Measurements from ENCODE around the gene DLG1. TPM values are rescaled to one million over a fixed set of nuclear protein-coding genes. Genes with fewer than 3 reads are reported as not detected.

The DLG1 gene
- total RNA-seq, 1 experiment from 2014 or later: 107 TPM

DNA sequence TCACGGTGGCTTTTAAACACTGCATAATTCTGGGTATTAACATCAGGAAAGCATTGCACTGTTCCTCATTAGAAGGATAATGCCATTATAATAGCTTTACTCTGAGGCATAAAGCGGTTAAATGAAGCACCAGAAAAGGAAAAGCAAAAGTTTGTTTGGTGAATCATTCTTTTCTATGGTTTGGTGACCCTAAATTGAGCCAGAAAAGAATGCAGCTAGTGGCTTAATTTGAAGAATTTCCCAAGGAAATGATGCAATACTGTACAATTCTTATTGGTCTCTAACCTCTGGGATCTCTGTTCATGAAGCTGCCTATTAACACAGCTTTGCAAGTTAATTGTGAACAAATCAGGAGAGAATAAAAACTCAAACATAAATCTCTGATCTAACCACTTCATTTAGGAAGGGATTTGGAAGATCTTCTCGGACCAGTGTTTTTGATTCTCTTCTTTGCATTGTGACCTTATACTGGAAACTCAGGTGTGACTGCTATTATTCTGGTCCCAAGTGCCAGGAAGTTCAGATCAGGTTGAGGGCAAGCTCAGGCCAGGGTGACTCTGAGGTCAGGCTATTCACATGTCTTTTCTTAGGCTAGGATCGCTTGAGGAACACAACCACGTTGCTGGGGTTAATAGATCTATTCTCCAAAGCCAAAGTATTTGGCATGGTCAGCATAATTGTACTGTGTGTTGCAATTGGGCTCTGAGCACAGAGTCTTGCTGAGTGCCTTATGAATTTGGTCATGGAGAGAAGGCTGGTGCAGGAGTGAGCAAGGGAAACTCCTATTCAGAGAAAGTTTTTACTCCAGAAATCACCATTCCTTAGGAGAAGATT lies 11.3 kb upstream of the DLG1 start:
- no peaks in the 10 kb centered on the region for H3K36me3 ChIP-seq (ENCODE audit: insufficient read depth, low read length, poor library complexity, severe bottlenecking)
- TF ChIP-seq EZH2 (IDR thresholded peaks at IDR 0.05; ENCODE audit: borderline replicate concordance, low read depth, low read length, poor library complexity, severe bottlenecking) (no peak), CTCF (conservative IDR thresholded peaks at IDR 0.05; ENCODE audit: low read depth, low read length) (no peak)
- H3K27me3 ChIP-seq (replicated peaks; ENCODE audit: insufficient read depth, low read depth, low read length, poor library complexity): no peaks in the 10 kb centered on the region
- CTCF ChIA-PET: no interaction called here
- TSS peak; percentile 90 for BruUV-seq (replicated peaks)
- peaks cover 42% of the 10 kb centered on the region for H3K4me1 ChIP-seq (ENCODE audit: insufficient read depth, low read length, poor library complexity, severe bottlenecking)
- H3K4me3 ChIP-seq (ENCODE audit: low read depth, low read length, poor library complexity, severe bottlenecking): peak overlapping the region; percentile 18
- DNase-seq (ENCODE audit: low spot score): peak; percentile 93
- POLR2A ChIA-PET (ENCODE audit: low non-redundant PET): no interaction called here
- H3K27ac ChIP-seq (ENCODE audit: low read depth, low read length, poor library complexity, severe bottlenecking): peak overlapping the region; percentile 92
- intact Hi-C loops (cut with micrococcal nuclease; ENCODE audit: unreplicated experiment): no loop called here
- peaks cover 4% of the 10 kb centered on the region for H3K9me3 ChIP-seq (ENCODE audit: low read depth, low read length, poor library complexity, severe bottlenecking)

- ChIA-PET CTCF (no interaction called here), POLR2A (ENCODE audit: low non-redundant PET) (no interaction called here)
- Histone ChIP-seq H3K36me3 (ENCODE audit: insufficient read depth, low read length, poor library complexity, severe bottlenecking) (no peaks in the 10 kb centered on the region), H3K27me3 (replicated peaks; ENCODE audit: insufficient read depth, low read depth, low read length, poor library complexity) (no peaks in the 10 kb centered on the region), H3K9me3 (ENCODE audit: low read depth, low read length, poor library complexity, severe bottlenecking) (peaks cover 4% of the 10 kb centered on the region), H3K4me3 (ENCODE audit: low read depth, low read length, poor library complexity, severe bottlenecking) (peak overlapping the region; percentile 18), H3K27ac (ENCODE audit: low read depth, low read length, poor library complexity, severe bottlenecking) (peak overlapping the region; percentile 92), H3K4me1 (ENCODE audit: insufficient read depth, low read length, poor library complexity, severe bottlenecking) (peaks cover 42% of the 10 kb centered on the region)
- no TSS peak for BruUV-seq (replicated peaks)
- TF ChIP-seq CTCF (conservative IDR thresholded peaks at IDR 0.05; ENCODE audit: low read depth, low read length) (no peak), EZH2 (IDR thresholded peaks at IDR 0.05; ENCODE audit: borderline replicate concordance, low read depth, low read length, poor library complexity, severe bottlenecking) (no peak)
- peak; percentile 27 for DNase-seq (ENCODE audit: low spot score)
- intact Hi-C loops (cut with micrococcal nuclease; ENCODE audit: unreplicated experiment): no loop called here
Measured at GRCh38 chr3:197308591-197308990, 10.2 kb upstream of the DLG1 start.

DNA sequence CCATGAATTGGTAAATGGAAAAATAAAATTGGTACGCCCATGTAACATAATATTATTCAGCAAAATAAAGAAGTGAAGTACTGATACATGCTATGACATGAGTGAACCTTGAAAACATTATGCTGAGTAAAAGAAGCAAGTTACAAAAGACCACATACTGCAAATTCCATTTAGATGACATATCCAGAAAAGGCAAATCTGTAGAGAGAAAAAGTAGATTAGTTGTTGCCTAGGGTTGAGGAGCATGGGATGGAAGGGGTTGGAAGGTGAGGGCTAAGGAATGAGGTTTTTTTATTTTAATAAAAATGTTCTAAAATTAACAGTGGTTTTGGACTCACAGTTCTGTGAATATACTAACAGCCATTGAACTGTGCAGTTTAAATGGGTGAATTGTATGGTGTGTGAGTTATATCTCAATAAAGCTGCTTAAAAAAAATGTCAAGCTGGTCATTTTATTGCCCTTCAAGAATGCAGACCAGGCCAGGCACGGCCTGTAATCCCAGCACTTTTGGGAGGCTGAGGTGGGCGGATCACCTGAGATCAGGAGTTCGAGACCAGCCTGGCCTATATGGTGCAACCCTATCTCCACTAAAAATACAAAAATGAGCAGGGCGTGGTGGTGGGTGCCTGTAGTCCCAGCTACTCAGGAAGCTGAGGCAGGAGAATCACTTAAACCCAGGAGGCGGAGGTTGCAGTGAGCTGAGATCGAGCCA lies 8.1 kb upstream of the DLG1 start:
- Histone ChIP-seq H3K27me3 (replicated peaks; ENCODE audit: insufficient read depth, low read depth, low read length, poor library complexity) (no peaks in the 10 kb centered on the region), H3K36me3 (ENCODE audit: insufficient read depth, low read length, poor library complexity, severe bottlenecking) (no peaks in the 10 kb centered on the region), H3K4me3 (ENCODE audit: low read depth, low read length, poor library complexity, severe bottlenecking) (no peak overlapping the region), H3K9me3 (ENCODE audit: low read depth, low read length, poor library complexity, severe bottlenecking) (no peaks in the 10 kb centered on the region), H3K27ac (ENCODE audit: low read depth, low read length, poor library complexity, severe bottlenecking) (peak overlapping the region; percentile 43), H3K4me1 (ENCODE audit: insufficient read depth, low read length, poor library complexity, severe bottlenecking) (peaks cover 46% of the 10 kb centered on the region)
- intact Hi-C loops (cut with micrococcal nuclease; ENCODE audit: unreplicated experiment): no loop called here
- ChIA-PET CTCF (no interaction called here), POLR2A (ENCODE audit: low non-redundant PET) (no interaction called here)
- DNase-seq (ENCODE audit: low spot score): peak; percentile 56
- no TSS peak for BruUV-seq (replicated peaks)
- no peak for TF ChIP-seq CTCF (conservative IDR thresholded peaks at IDR 0.05; ENCODE audit: low read depth, low read length)
- TF ChIP-seq EZH2 (IDR thresholded peaks at IDR 0.05; ENCODE audit: borderline replicate concordance, low read depth, low read length, poor library complexity, severe bottlenecking): no peak
